HG02610 (cell line): ENCODE measurements around the gene OR5C1.
"Not testable (repeated sequence)": the region's sequence is repeated elsewhere in the genome, so short reads cannot be mapped to it uniquely, and the experiment has no call there.

Experiments
- ATAC-seq: cut with Tn5 transposase; IDR thresholded peaks from one replicate; pipeline ENCODE4 v1.9.1; 2021; ENCODE audit warnings: mild to moderate bottlenecking, moderate library complexity; ENCODE audit not compliant: unreplicated experiment

Gene OR5C1

GRCh38 chr9:122788831-122789230 is at the start of gene OR5C1:
TSS of gene OR5C1 (plus strand) at chr9:122788933. CDS start at chr9:122788933, 0 bp downstream.
- ATAC-seq, result no peak

- no peak for ATAC-seq
Observed at GRCh38 chr9:122742003-122742402, 46.7 kb upstream of the OR5C1 start, which contains the start of gene OR1L6. TSS of gene OR1L6 (plus strand) at chr9:122742303. CDS start at chr9:122749848, 7,545 bp downstream.

DNA sequence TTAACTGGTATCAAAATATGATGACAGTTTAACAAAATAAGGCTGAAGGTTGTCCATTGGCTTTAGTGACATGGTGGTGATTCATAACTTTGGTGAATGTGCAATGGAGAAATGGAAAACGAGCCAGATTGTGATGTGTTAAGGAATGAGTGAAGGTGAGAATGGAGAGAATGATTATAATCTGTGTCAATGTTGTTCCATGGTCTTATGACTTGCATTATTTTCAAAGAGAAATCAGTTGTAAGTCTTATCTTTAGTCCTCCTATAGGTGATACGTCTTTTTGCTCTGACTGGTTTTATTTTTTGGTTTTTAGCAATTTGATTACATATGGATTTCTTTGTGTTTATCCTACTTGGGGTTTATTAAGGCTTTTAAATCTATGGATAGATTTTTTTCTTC is 33.9 kb upstream of the OR5C1 start:
- ATAC-seq, result no peak

DNA sequence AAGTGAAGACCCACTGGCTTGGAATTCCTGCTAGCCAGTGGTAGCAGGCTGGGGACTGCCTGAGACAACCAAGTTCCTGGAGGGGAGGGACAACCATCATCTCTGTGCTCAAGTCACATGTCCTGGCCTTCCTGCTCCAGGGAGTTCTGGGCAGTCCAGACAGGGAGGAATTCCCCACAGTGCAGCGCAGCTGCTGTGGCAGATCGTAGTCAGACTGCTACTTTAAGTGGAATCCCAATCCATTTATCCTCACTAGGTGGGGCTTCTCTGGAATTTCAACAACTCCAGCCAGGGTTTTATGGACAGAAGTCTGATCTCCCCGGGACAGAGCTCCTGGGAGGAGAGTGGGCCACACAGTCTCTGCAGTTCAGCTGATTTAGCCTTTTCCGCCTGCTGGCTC is 20.9 kb upstream of the OR5C1 start:
- ATAC-seq, result peak; percentile 22

- ATAC-seq, result no peak
Observed at GRCh38 chr9:122777052-122777451, 11.7 kb upstream of the OR5C1 start.

- ATAC-seq, result no peak
Observed at GRCh38 chr9:122777935-122778627, 10.7 kb upstream of the OR5C1 start.

DNA sequence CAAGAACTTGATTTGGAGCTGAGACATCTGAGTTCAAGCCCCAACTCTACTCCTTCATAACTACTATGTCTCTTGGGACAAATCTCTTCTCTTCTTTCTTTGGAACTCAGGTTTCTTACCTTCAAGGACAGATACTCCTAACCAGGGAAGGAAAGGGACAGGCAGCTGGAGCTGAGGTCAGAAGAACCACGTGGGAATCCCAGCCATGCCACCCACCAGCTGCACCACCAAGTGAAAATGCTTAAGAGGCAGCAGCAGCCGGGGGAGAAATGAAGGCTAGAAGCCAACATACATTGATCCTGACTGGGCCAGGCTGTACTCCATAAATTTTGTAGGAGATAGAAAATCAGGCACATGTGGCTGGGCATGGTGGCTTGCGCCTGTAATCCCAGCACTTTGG is 9.6 kb upstream of the OR5C1 start:
- no peak for ATAC-seq

- no peak for ATAC-seq
Observed at GRCh38 chr9:122780026-122780425, 8.7 kb upstream of the OR5C1 start.

DNA sequence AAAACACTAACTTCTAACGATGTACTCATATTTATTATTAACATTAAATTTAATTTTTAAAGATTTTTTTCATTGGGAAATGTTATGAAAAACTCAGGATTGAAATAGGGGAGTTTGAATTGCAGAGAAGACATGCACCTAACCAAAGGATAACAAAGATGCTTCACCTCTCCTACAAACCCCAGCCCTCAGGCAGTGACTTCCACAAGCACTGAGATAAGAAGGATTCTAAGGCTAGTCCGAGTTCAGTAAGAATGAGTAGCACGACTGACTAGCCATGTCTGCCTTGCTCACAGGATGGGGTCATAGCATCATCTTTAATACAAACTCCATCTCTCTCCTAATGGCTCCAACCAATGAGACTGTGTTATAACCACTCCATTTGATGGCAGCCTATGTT is 7.1 kb upstream of the OR5C1 start:
- no peak for ATAC-seq

GRCh38 chr9:122785269-122785668 is 3.5 kb upstream of the OR5C1 start:
- ATAC-seq, result no peak

- no peak for ATAC-seq
Observed at GRCh38 chr9:122786338-122786737, 2.4 kb upstream of the OR5C1 start.

DNA sequence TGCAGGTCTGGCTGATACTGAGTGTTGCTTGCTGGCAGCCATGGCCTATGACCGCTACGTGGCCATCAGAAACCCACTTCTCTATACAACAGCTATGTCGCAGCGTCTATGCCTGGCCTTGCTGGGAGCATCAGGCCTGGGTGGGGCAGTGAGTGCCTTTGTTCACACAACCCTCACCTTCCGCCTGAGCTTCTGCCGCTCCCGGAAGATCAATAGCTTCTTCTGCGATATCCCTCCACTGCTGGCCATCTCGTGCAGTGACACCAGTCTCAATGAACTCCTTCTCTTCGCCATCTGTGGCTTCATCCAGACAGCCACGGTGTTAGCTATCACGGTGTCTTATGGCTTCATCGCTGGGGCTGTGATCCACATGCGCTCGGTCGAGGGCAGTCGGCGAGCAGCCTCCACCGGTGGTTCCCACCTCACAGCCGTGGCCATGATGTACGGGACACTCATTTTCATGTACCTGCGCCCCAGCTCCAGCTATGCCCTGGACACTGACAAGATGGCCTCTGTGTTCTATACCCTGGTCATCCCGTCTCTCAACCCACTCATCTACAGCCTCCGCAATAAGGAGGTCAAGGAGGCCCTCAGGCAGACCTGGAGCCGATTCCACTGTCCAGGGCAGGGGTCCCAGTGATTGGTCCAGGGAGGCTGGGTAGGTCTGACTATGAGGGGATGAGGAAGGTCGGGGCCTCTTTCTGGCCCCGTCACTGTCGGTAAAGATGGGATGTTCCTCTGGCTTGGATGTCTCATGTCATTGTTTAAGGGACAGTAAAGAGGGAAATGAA is 718 bp downstream of the OR5C1 start:
- ATAC-seq, result no peak

GRCh38 chr9:122791872-122792669 is 3.3 kb downstream of the OR5C1 start:
- peak; percentile 57 for ATAC-seq

DNA sequence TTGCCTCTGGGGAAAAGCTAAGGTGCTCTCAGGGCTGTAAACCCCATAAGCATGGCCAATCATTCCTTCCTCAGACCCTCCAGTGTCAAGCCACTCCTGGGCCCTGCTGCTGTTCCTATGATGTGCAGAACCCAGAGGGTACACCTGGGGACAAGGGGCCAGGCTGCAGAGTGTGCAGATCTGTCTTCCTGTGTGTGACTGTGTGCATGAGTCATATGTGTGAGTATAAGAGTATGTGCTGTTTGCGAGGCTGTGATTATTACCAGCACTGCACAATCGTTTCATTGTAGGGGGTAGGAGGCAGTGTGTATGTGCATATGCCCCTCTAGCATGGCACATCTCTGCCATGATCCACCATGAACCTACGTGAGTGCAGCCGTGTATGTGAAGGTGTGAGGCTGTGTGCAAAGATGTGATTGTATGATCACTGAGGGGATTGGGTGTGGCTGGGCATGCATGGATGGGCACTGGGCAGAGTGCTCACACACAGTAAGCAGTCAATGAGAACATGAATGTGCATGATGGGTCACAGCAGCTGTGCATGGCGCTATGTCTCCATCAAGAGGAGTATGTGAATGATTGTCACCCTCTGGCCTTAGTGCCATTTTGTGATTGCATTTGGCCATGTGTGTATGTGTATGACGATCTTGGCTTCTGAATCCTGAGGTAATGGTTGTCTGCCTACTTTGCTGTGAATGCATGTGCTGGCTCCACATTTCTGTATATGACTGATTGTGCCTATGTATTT is 8.8 kb downstream of the OR5C1 start:
- ATAC-seq, result no peak

DNA sequence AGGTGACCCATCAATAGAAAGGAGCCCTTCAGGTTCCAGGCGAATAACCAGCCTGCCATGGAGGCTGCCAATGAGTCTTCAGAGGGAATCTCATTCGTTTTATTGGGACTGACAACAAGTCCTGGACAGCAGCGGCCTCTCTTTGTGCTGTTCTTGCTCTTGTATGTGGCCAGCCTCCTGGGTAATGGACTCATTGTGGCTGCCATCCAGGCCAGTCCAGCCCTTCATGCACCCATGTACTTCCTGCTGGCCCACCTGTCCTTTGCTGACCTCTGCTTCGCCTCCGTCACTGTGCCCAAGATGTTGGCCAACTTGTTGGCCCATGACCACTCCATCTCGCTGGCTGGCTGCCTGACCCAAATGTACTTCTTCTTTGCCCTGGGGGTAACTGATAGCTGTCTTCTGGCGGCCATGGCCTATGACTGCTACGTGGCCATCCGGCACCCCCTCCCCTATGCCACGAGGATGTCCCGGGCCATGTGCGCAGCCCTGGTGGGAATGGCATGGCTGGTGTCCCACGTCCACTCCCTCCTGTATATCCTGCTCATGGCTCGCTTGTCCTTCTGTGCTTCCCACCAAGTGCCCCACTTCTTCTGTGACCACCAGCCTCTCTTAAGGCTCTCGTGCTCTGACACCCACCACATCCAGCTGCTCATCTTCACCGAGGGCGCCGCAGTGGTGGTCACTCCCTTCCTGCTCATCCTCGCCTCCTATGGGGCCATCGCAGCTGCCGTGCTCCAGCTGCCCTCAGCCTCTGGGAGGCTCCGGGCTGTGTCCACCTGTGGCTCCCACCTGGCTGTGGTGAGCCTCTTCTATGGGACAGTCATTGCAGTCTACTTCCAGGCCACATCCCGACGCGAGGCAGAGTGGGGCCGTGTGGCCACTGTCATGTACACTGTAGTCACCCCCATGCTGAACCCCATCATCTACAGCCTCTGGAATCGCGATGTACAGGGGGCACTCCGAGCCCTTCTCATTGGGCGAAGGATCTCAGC is 11.6 kb downstream of the OR5C1 start, which contains the start of gene OR1K1:
Gene OR1K1, plus strand, starts transcription at position 58 of the 995 bp plus-strand sequence. Its CDS starts 0 bp downstream, at position 58.
- no peak for ATAC-seq

DNA sequence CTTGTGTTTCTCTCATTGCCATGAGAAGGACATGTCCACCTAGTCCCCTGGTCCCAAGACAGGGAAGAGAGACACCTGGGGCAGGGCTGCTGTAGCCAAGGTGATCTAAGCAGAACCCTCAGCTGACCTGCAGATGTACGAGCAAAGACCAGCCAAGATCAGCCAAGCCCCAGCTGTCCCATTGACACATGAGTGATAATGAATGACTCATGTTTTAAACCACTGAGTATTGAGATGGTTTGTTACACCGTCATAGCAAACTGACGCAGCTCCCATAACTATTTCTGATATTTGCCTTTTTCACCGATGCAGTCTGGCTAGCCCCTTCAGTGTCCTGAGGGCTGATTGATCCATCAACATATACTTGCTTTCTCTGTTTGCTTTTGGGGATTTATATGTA is 17.9 kb downstream of the OR5C1 start:
- no peak for ATAC-seq

DNA sequence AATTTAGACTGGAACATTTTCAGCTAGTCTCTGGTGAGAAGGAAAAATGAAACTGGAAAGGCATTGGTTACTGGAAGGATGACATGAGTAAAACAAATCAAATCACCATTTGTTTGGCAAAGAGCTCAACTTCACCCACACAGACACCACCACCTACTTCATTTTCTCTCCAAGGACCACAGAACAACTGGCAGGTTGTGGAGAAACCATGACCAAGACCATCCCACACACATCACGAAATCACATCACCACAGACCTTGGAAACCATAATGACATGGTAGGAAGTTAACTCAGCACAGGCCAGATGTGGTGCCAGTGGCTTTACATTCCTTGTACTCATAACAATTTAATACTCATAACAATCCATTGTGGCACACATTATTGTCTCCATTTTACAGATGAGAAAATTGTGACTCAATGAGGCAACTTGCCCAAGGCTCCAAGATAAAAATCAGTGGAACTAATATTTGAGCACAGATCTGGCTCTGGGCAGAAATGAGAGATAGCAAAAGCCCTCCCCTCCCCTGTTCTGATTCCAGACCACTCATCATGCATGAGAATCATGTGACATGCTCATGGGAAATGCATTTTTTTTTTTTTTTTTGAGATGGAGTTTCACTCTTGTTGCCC is 18.7 kb downstream of the OR5C1 start:
- no peak for ATAC-seq

- ATAC-seq, result no peak
Observed at GRCh38 chr9:122808141-122808540, 19.4 kb downstream of the OR5C1 start.

DNA sequence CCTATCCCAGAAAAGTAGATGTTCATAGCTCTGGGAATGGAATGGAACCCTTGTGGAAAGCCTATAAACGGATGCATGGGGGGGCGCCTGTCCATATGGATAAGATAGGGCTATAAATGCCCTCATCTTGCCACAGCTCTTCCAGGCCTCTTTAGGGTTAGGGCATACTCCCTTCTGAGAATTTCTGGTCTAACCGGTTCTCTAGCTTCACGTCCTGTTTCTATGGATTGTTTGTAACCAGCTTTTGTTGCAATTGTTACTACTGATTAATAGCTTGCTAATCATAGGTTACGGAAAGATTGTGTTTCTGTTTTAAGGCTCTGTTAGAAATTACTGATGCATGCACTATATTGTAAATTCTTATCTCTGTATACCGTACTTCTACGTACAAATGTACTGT is 20.5 kb downstream of the OR5C1 start:
- ATAC-seq, result not testable (repeated sequence)
